ENCODE results near the gene TRIM54.

- TF ChIP-seq PKNOX1 (IDR thresholded peaks at IDR 0.05) (no peak), ARNT (IDR thresholded peaks at IDR 0.05) (no peak), SP1 (IDR thresholded peaks at IDR 0.05) (no peak), TARDBP (IDR thresholded peaks at IDR 0.05) (no peak), ELF4 (IDR thresholded peaks at IDR 0.05) (no peak), SUZ12 (IDR thresholded peaks at IDR 0.05) (no peak)
Observed at GRCh38 chr2:27275211-27276150, 6.7 kb upstream of the TRIM54 start, which contains the start of gene DNAJC5G.

Measured in HEK293T (cell line).